Measurements from ENCODE around the gene DEFB123.

DNA sequence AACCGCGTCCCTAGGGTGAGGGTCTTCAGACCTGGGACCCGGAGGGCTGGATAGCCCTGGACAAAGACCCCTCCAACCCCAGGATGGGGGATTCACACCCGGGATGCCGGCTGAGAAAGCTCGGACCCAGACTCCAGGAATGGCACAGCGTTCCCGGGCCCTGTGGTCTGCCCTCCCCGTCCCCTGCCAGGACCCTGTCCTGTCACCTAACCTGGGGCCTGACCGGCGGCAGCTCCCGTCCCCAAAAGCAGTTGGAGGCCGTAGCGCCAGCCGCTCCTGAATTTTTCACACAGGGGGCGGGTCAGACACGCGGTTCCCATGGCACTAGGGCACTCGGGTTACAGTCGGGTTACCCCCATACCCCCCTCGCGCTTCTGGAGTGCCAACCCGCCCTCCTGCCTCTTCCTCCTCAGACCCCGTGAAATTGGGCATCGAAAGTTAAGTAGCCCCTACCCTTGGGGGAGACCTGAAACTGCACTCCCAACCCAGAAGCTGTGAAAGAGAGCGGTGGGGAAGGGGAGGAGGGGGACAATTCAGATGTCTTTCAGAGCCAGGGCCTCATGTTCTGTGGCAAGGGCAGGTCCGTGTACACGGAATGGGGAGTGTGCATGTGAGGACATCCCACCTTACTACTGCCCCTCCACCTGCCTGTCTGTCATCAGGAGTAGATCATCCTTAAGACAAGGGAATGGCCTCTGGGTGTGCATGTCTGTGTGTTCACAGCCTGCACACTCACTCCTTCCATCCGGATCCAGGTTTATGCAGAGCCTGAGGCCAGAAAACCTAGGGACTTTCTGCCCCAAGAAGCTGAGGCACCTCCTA is 35.3 kb downstream of the DEFB123 start:
- TF ChIP-seq, protein P1, sequence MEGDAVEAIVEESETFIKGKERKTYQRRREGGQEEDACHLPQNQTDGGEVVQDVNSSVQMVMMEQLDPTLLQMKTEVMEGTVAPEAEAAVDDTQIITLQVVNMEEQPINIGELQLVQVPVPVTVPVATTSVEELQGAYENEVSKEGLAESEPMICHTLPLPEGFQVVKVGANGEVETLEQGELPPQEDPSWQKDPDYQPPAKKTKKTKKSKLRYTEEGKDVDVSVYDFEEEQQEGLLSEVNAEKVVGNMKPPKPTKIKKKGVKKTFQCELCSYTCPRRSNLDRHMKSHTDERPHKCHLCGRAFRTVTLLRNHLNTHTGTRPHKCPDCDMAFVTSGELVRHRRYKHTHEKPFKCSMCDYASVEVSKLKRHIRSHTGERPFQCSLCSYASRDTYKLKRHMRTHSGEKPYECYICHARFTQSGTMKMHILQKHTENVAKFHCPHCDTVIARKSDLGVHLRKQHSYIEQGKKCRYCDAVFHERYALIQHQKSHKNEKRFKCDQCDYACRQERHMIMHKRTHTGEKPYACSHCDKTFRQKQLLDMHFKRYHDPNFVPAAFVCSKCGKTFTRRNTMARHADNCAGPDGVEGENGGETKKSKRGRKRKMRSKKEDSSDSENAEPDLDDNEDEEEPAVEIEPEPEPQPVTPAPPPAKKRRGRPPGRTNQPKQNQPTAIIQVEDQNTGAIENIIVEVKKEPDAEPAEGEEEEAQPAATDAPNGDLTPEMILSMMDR (IDR thresholded peaks at IDR 0.05): no peak
- no peak for TF ChIP-seq ZFX (IDR thresholded peaks at IDR 0.05; ENCODE audit: borderline replicate concordance)
